SH-SY5Y (cell line): ENCODE measurements around the gene ATP9A.

Experiments used
- GATA2 ChIP-seq: IDR thresholded peaks from 2 replicates; pipeline ENCODE4 v1.6.1; 2011; ENCODE audit warnings: mild to moderate bottlenecking, low read depth, low read length
- GATA3 ChIP-seq: IDR thresholded peaks from 2 replicates; pipeline ENCODE4 v1.6.1; 2011; ENCODE audit warnings: low read depth, mild to moderate bottlenecking, low read length, moderate library complexity

- TF ChIP-seq GATA2 (no peak), GATA3 (no peak)
Observed at GRCh38 chr20:51586005-51586440, 182.2 kb downstream of the ATP9A start.
